NT2/D1 (cell line): ENCODE data around the gene CNOT10.

ENCODE experiments used
- DNase-seq: peaks from one replicate; pipeline ENCODE4 v3.0.0-alpha.2; 2011; ENCODE audit warnings: low read depth, low spot score
- H3K27me3 ChIP-seq: 2 replicates; pipeline ENCODE4 v1.6.0; 2011; ENCODE audit warnings: mild to moderate bottlenecking; ENCODE audit not compliant: insufficient read length, insufficient read depth
- H3K36me3 ChIP-seq: 2 replicates; pipeline ENCODE4 v1.6.1; 2011; ENCODE audit warnings: mild to moderate bottlenecking, low read length, mixed read lengths; ENCODE audit not compliant: insufficient read depth, insufficient read length
- H3K4me1 ChIP-seq: 2 replicates; pipeline ENCODE4 v1.5.1; 2011; ENCODE audit not compliant: insufficient read depth, insufficient read length
- H3K4me3 ChIP-seq: 2 replicates; pipeline ENCODE4 v1.5.1; 2011; ENCODE audit warnings: low read depth; ENCODE audit not compliant: insufficient read length
- H3K9ac ChIP-seq: 2 replicates; pipeline ENCODE4 v1.6.0; 2011; ENCODE audit warnings: low read depth; ENCODE audit not compliant: insufficient read length
- H3K9me3 ChIP-seq: 2 replicates; pipeline ENCODE4 v1.5.1; 2011; ENCODE audit warnings: mild to moderate bottlenecking, low read length; ENCODE audit not compliant: insufficient read depth
- SUZ12 ChIP-seq: IDR thresholded peaks from 2 replicates; pipeline ENCODE4 v1.6.1; 2011; ENCODE audit not compliant: insufficient read length, insufficient read depth; ENCODE audit errors: extremely low read depth
- YY1 ChIP-seq: IDR thresholded peaks from 2 replicates; pipeline ENCODE4 v1.6.1; 2011; ENCODE audit not compliant: insufficient read length, insufficient read depth
- ZNF274 ChIP-seq: IDR thresholded peaks from 2 replicates; pipeline ENCODE4 v1.6.1; 2011; ENCODE audit warnings: mild to moderate bottlenecking, low read depth, low read length

The CNOT10 gene

GRCh38 chr3:32675650-32676049, 9.3 kb upstream of the CNOT10 start:
- H3K36me3 ChIP-seq: no peaks in the 10 kb centered on the region
- no peak for DNase-seq
- H3K4me3 ChIP-seq: no peak overlapping the region
- no peaks in the 10 kb centered on the region for H3K4me1 ChIP-seq
- H3K27me3 ChIP-seq: no peaks in the 10 kb centered on the region
- TF ChIP-seq ZNF274 (no peak), YY1 (no peak), SUZ12 (no peak)
- H3K9ac ChIP-seq: peak overlapping the region; percentile 18
- H3K9me3 ChIP-seq: peaks cover 6% of the 10 kb centered on the region; the same call in 1 of the 2 replicates

- Histone ChIP-seq H3K27me3 (no peaks in the 10 kb centered on the region), H3K36me3 (peaks cover 6% of the 10 kb centered on the region), H3K9ac (no peak overlapping the region), H3K4me1 (no peaks in the 10 kb centered on the region), H3K4me3 (no peak overlapping the region), H3K9me3 (no peaks in the 10 kb centered on the region)
- TF ChIP-seq SUZ12 (no peak), ZNF274 (no peak), YY1 (no peak)
- no peak for DNase-seq
Observed at GRCh38 chr3:32681811-32682210, 3.2 kb upstream of the CNOT10 start.

GRCh38 chr3:32684029-32684799, 774 bp upstream of the CNOT10 start:
- Histone ChIP-seq H3K36me3 (peaks cover 19% of the 10 kb centered on the region), H3K4me1 (peaks cover 2% of the 10 kb centered on the region), H3K9me3 (no peaks in the 10 kb centered on the region), H3K9ac (peak overlapping the region; percentile 1), H3K27me3 (no peaks in the 10 kb centered on the region), H3K4me3 (peak overlapping the region; percentile 94)
- no peak for DNase-seq
- TF ChIP-seq ZNF274 (no peak), SUZ12 (no peak), YY1 (no peak)

- H3K4me1 ChIP-seq: peaks cover 2% of the 10 kb centered on the region
Observed at GRCh38 chr3:32685543-32686185, 676 bp downstream of the CNOT10 start.

GRCh38 chr3:32686713-32687112, 1.7 kb downstream of the CNOT10 start:
- Histone ChIP-seq H3K4me1 (peaks cover 2% of the 10 kb centered on the region), H3K9me3 (no peaks in the 10 kb centered on the region), H3K36me3 (peaks cover 27% of the 10 kb centered on the region), H3K27me3 (no peaks in the 10 kb centered on the region), H3K9ac (peak overlapping the region; percentile 43), H3K4me3 (no peak overlapping the region)
- no peak for DNase-seq
- no peak for TF ChIP-seq ZNF274
- TF ChIP-seq YY1: no peak
- TF ChIP-seq SUZ12: no peak

More at GRCh38 chr3:32685543-32686185, 676 bp downstream of the CNOT10 start:
- TF ChIP-seq SUZ12 (no peak), YY1 (no peak), ZNF274 (no peak)
- Histone ChIP-seq H3K36me3 (peaks cover 27% of the 10 kb centered on the region), H3K9me3 (no peaks in the 10 kb centered on the region), H3K4me3 (peak overlapping the region; percentile 94), H3K27me3 (no peaks in the 10 kb centered on the region), H3K9ac (peak overlapping the region; percentile 94)
- peak; percentile 6 for DNase-seq

DNA sequence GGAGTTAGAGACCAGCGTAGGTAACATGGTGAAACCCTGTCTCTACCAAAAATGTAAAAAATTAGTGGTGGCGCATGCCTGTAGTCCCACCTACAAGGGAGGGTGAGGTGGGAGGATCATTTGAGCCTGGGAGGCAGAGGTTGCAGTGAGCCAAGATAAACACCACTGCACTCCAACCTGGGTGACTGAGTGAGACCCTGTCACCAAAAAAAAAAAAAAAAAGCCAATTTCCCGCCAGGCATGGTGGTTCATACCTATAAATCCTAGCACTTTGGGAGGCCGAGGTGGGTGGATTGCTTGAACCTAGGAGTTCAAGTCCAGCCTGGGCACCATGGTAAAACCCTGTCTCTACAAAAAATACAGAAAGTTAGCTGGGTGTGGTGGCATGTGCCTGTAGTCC, 6.9 kb downstream of the CNOT10 start:
- no peak for TF ChIP-seq ZNF274
- TF ChIP-seq SUZ12: no peak
- TF ChIP-seq YY1: no peak
- Histone ChIP-seq H3K4me1 (peaks cover 2% of the 10 kb centered on the region), H3K36me3 (peaks cover 33% of the 10 kb centered on the region), H3K4me3 (no peak overlapping the region), H3K27me3 (no peaks in the 10 kb centered on the region), H3K9me3 (no peaks in the 10 kb centered on the region), H3K9ac (no peak overlapping the region)
- DNase-seq: no peak

GRCh38 chr3:32696523-32696922, 11.5 kb downstream of the CNOT10 start:
- no peaks in the 10 kb centered on the region for H3K9me3 ChIP-seq
- peaks cover 16% of the 10 kb centered on the region for H3K36me3 ChIP-seq
- DNase-seq: no peak
- H3K4me3 ChIP-seq: no peak overlapping the region
- no peaks in the 10 kb centered on the region for H3K27me3 ChIP-seq
- no peaks in the 10 kb centered on the region for H3K4me1 ChIP-seq
- TF ChIP-seq SUZ12: no peak
- no peak for TF ChIP-seq ZNF274
- TF ChIP-seq YY1: no peak
- no peak overlapping the region for H3K9ac ChIP-seq
